ENCODE data around the gene CFAP54.
"Not testable (repeated sequence)": the region's sequence is repeated elsewhere in the genome, so short reads cannot be mapped to it uniquely, and the experiment has no call there.

Gene CFAP54

DNA sequence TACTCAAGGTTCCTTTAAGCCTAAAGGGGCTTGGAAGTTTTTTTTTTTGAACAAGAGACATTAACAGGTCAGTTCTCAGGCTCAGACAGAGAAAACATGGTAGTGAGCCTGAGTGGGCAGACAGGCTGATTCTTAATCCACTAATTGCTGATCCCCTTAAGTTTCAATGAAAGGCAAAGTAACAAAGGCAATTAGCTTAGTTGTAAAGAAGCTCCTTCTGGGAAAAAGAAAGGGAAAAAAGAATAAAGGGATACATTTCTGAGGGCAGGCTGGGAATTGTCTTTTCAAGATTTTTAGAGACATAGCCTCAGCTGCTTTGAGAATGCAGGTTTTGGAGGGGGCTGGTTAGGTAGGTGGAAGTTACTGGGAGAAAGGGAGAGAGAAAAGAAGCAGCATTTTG is 133.8 kb downstream of the CFAP54 start:
- DNase-seq (ENCODE audit: low read depth), result no peak

DNA sequence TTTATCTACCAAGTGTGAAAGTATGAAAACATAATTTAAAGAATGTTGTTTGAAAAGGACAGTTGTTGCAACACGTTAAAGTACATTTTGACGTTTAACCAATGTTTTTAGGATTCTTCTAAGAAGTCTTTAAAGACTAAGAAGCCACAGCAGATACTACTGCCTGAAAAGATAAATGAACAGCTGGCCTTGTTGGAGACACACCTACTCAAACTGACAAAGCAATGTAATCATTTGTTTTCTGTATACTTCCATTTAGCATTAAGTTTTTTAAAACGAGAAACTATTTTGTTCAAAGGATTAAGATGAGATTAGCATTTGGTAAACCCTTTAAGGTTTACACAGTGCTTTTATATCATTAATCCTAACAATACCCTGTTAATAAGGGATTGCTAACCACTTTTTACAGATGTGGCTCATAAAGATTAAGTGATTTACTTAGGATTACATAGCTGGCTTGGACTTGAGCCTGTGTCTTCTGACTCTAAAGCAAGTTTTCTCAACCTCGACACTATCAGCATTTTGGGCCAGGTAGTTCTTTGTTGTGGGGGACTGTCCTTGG is 134.4 kb downstream of the CFAP54 start:
- DNase-seq (ENCODE audit: low read depth), result no peak

GRCh38 chr12:96635844-96636243 is 146.5 kb downstream of the CFAP54 start:
- no peak for DNase-seq (ENCODE audit: low read depth)

- no peak for DNase-seq (ENCODE audit: low read depth)
These were observed 147.5 kb downstream of the CFAP54 start for GRCh38 chr12:96636895-96637294.

GRCh38 chr12:96648923-96649322 is 159.5 kb downstream of the CFAP54 start:
- no peak for DNase-seq (ENCODE audit: low read depth)

DNA sequence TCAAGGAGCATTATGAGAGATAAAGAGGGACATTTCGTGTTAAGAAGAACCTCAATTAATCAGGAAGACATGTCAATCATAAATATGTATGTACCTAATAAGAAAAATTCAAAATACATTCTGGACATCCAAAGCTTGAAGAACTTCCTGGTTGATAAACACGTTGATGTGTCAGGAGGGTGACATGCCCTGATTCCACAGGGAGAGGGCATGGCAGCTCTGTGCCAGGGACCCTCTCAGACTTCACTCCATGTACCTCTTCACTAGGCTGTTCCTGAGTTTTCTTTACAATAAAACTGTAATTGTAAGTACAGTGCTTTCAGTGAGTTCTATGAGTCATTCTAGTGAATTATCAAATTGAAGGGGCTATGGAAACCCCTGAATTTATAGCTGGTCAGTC is 163.5 kb downstream of the CFAP54 start:
- DNase-seq (ENCODE audit: low read depth), result no peak

DNA sequence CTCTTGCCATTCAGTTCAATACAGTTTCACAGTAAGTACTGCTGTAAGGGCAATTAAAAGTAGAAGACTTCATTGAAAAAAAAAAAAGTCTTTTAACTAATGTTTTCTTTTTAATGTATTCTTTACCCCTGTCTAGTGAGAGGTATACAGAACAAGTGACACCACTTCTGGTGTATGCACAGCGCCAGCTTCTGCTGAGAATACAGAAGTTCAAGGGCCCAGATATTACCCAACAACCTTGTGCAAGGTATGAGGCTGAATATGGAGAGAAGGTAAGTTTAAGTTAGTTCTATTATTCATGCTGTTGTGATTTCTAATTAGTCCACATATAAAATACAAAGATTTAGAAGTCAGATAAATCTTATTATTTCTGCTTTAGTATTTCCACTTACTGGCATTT is 168.7 kb downstream of the CFAP54 start:
- DNase-seq (ENCODE audit: low read depth), result no peak

DNA sequence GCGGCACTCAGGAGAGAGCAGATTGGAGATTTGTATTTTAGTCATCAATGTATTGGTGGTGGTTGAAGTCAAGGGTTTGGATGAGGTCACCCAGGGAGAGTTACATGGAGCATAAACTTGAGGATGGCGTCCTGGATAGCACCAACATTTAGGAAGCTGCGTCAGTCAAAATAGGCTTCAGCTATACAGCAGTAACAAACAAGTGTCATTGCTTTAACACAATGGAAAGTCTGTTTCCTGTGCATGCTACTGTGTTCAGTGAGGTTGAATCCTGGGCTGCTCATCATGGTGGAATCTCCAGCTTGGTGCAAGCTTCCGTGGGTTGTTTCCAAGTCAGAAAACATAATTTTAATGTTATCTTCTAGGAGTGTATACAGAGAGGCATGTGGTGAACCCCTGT is 180.4 kb downstream of the CFAP54 start:
- DNase-seq (ENCODE audit: low read depth), result no peak

DNA sequence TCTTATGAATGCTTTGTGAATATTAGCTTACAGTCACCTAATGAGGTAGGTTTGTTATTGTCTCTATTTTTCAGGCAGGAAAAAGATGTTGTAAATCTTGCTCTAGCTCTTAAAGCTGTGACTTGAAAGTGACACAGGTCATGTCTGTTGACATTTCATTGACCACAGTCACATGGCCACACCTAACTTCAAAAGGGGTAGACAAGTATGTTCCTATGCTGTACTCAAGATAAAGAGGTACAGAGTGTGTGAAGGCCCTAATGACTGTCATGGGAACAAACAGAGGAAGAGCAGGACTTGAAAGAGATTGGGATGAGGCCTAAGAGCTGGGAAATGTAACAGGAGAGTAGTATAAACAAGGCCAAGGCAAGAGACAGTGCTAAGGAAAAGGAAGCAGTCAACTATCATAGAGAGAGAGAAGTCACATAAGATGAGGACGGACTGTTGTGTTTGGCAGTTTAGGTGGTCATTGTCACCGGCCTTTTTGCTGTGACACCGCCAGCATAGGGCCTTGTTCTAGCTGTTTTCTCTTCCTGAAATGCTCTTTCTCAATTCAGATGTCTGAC is 181.0 kb downstream of the CFAP54 start:
- no peak for DNase-seq (ENCODE audit: low read depth)

DNA sequence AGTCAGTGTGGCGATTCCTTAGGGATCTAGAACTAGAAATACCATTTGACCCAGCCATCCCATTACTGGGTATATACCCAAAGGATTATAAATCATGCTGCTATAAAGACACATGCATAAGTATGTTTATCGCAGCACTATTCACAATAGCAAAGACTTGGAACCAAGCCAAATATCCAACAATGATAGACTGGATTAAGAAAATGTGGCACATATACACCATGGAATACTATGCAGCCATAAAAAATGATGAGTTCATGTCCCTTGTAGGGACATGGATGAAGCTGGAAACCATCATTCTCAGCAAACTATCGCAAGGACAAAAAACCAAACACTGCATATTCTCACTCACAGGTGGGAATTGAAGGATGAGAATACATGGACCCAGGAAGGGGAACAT is 186.1 kb downstream of the CFAP54 start:
- not testable (repeated sequence) for DNase-seq (ENCODE audit: low read depth)

DNA sequence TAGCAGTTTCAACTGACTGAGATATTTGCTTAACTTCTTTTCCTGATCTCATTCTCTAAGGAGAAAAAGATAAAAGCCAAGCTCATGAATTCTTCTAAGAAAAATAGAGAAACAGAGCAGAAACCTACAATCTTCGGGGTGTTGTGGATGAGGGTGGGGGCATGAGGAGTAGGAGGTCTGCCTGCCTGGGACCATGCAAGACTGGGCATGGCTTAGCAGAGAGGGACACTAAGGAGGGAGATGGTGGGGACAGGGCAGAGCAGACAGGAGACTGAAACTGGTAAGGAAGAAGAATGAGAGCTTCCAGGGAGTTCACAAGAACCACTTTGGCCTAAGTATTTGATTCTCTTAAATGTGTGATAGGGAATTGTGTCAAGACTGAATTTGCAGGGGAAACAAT is 188.0 kb downstream of the CFAP54 start:
- DNase-seq (ENCODE audit: low read depth), result no peak

DNA sequence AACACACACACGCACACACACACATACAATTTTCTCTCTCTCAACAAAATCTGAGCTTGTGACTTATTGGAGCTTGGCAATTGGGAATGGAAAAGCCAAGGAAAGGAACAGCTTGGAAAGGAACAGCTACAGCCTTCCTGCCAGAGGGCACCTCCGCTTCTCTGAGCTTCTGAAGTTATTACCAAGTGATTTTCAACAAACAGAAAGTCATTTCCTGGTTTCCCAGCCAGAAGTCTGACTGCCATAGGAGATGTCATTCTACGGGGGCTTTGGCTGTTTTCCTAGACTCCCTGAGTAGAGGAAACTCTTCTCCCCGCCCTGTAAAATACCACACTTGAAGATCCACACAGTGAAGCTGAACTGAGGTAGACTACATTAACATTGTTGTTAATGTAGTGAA is 198.3 kb downstream of the CFAP54 start:
- DNase-seq (ENCODE audit: low read depth), result no peak

DNA sequence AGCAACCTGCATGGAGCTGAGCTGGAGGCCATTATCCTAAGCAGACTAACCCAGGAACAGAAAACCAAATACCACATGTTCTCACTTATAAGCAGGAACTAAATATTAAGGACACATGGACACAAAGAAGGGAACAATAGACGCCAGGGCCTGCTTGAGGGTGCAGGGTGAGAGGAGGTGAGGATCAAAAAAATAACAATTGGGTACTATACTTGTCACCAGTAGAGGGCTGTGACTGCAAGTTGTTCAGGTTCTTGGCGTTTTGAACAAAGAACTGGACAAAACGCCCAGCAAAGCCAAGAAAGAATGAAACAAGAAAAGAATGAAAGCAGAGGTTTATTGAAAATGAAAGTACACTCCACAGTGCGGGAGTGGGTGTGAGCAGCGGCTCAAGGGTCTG is 209.1 kb downstream of the CFAP54 start:
- DNase-seq (ENCODE audit: low read depth), result no peak

DNA sequence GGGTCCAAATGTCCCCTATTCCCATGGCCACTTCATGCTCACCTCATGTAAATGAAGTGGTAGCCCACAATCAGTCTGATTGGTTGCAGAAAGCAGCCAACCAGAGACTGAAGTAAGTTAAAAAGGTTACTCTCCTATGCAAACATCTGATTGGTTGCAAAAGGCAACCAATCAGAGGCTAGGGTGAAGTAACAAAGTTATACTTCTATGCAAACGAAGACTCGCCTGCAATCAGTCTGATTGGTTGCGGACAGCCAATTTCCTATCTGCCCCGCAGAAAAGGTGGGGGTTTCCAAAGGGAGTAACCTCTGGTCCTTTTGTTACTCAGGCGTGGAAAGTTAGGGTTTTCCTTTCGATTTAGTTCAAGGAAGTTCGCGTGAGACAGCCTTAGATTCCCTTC is 209.6 kb downstream of the CFAP54 start:
- no peak for DNase-seq (ENCODE audit: low read depth)

GRCh38 chr12:96701856-96702255 is 212.5 kb downstream of the CFAP54 start:
- DNase-seq (ENCODE audit: low read depth), result no peak

GRCh38 chr12:96710127-96710745 is 220.9 kb downstream of the CFAP54 start:
- no peak for DNase-seq (ENCODE audit: low read depth)

GRCh38 chr12:96711364-96711763 is 222.0 kb downstream of the CFAP54 start:
- DNase-seq (ENCODE audit: low read depth), result no peak

DNA sequence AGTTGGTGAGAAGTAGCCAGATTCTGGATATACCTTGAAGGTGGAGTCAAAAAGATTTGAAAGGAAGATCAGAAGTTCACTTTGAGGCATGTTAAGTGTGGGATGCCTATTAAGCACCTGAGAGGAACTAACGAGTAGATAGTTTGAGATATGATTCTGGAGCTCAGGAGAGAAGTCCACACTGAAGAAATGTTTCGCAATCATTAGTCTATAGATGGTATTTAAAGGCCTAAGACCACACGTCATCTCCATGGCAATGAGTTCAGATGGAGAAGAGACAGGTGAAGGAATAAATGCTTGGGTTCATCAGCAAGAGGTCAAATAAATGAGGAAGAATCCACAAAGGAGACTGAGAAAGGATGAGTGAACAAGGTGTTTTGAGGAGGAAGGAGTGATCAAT is 224.8 kb downstream of the CFAP54 start:
- no peak for DNase-seq (ENCODE audit: low read depth)

GRCh38 chr12:96719660-96720362 is 230.4 kb downstream of the CFAP54 start:
- DNase-seq (ENCODE audit: low read depth), result no peak

DNA sequence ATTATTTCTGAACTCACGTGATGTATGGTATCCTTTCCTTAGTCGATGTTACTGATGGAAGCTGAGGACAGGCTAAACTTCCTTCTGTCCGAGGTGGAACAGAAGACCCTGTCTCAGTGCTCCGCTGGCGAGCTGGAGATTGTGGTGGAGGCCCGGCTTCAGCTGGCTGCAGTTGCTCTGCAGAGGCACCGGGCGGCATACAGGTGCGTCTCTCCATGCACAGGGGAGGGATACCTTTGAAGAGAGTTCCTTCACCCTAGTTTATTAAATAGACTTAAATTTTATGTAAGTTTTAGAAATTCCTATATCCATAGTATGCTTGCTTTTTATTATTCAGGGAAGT is 231.0 kb downstream of the CFAP54 start:
- no peak for DNase-seq (ENCODE audit: low read depth)

DNA sequence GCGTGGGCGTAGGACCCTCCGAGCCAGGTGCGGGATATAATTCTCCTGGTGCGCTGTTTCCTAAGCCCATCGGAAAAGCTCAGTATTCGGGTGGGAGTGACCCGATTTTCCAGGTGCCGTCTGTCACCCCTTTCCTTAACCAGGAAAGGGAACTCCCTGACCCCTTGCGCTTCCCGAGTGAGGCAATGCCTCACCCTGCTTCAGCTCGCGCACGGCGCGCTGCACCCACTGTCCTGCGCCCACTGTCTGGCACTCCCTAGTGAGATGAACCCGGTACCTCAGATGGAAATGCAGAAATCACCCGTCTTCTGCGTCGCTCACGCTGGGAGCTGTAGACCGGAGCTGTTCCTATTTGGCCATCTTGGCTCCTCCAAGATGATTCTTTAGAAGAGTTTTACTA is 240.1 kb downstream of the CFAP54 start:
- DNase-seq (ENCODE audit: low read depth), result not testable (repeated sequence)

DNA sequence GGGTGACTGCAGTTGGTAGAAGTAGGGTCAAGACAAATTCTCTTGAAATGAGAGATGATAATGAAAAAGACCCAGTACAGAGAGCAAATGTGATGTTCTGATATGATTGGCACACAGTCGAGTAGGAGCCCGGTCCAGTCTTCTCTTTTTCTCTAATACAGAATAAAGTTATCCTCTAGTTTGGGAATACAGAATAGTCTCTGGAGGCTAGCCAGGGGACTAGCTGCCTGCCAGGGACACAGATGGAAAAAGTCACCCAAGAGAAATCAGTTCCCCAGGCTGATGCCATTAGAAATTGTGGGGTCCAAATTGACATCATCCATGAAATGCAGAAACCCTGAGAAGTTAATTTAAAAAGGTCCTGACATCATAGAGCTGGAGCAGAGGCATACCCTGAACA is 240.5 kb downstream of the CFAP54 start:
- no peak for DNase-seq (ENCODE audit: low read depth)

- DNase-seq (ENCODE audit: low read depth), result no peak
These were observed 254.2 kb downstream of the CFAP54 start for GRCh38 chr12:96743606-96744005.

- DNase-seq (ENCODE audit: low read depth), result no peak
These were observed 260.6 kb downstream of the CFAP54 start for GRCh38 chr12:96749999-96750398.
